ENCODE measurements around the gene KAT6B.

DNA sequence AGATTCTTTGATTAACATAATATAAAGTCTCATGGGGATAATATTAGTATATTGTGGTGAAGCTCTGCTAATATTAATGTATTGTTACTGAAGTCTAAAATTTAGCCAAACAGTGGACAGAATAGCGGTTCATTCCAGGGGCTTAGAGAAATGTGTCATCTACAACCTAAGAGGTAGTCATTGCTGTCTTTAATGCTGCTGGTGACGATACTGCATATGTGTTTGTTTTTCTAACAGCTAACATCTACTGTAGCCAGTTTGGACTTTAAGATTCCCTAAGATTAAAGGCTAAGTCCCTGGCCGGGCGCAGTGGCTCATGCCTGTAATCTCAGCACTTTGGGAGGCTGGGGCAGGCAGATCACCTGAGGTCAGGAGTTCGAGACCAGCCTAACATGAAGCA lies 183.0 kb downstream of the KAT6B start:
- TF ChIP-seq, protein P1, sequence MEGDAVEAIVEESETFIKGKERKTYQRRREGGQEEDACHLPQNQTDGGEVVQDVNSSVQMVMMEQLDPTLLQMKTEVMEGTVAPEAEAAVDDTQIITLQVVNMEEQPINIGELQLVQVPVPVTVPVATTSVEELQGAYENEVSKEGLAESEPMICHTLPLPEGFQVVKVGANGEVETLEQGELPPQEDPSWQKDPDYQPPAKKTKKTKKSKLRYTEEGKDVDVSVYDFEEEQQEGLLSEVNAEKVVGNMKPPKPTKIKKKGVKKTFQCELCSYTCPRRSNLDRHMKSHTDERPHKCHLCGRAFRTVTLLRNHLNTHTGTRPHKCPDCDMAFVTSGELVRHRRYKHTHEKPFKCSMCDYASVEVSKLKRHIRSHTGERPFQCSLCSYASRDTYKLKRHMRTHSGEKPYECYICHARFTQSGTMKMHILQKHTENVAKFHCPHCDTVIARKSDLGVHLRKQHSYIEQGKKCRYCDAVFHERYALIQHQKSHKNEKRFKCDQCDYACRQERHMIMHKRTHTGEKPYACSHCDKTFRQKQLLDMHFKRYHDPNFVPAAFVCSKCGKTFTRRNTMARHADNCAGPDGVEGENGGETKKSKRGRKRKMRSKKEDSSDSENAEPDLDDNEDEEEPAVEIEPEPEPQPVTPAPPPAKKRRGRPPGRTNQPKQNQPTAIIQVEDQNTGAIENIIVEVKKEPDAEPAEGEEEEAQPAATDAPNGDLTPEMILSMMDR (IDR thresholded peaks at IDR 0.05), result no peak
- TF ChIP-seq ZFX (IDR thresholded peaks at IDR 0.05; ENCODE audit: borderline replicate concordance), result no peak

All from 22Rv1 (cell line).